ENCODE data around the gene CHAC1. TPM values are rescaled to one million over a fixed set of nuclear protein-coding genes. Genes with fewer than 3 reads are reported as not detected.

Gene CHAC1
- total RNA-seq, 2 experiments from 2014 or later = 40.4 to 55.6 TPM

DNA sequence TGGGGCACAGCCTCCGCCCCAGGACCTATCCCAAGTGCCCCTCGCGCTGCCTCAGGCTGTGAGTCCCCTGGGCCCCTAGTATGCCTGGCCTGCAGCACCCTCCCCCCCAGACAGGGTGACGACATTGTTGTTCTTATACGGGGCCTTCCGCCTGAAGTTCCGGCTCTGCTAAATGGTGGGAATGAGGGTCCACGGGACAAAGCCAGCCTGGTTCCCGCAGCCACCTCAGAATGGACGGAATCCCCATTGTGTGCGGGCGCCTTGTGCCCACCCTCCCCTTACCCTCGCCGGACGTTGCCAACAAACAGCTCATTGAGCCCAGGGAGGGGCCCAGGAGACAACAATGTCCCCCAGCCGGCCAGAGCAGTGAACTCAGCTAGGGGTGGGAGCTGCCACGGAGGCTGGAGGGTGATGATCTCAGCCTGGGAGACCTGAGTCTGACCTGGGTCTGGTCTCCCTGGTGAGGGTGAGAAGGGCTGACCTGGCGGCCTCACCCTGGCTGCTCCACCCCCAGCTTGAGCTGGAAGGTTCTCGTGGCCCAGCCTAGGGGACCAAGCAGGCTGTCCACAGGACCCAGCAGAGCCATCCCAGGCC, 34.4 kb upstream of the CHAC1 start:
- Histone ChIP-seq H3K4me1 (ENCODE audit: insufficient read depth, low read length, poor library complexity, severe bottlenecking) (no peaks in the 10 kb centered on the region), H3K4me3 (ENCODE audit: low read depth, low read length, poor library complexity, severe bottlenecking) (no peak overlapping the region), H3K9me2 (ENCODE audit: insufficient read depth, low read length) (no peaks in the 10 kb centered on the region), H3K27ac (ENCODE audit: low read depth, low read length, poor library complexity, severe bottlenecking) (no peak overlapping the region), H3K9me3 (ENCODE audit: low read length) (no peaks in the 10 kb centered on the region), H3K4me2 (ENCODE audit: low read length) (no peak overlapping the region), H3K79me2 (ENCODE audit: insufficient read depth, low read depth, low read length) (no peaks in the 10 kb centered on the region), H4K20me1 (ENCODE audit: insufficient read depth, low read length) (no peaks in the 10 kb centered on the region), H2AFZ (ENCODE audit: low read length) (no peak overlapping the region), H3K36me3 (ENCODE audit: insufficient read depth, low read length) (no peaks in the 10 kb centered on the region)
- intact Hi-C loops (cut with micrococcal nuclease; ENCODE audit: unreplicated experiment) = no loop called here
- DNase-seq (ENCODE audit: low spot score) = no peak
- POLR2A ChIA-PET = no interaction called here
- CTCF ChIA-PET (ENCODE audit: unreplicated experiment) = no interaction called here
- TF ChIP-seq, protein P1, sequence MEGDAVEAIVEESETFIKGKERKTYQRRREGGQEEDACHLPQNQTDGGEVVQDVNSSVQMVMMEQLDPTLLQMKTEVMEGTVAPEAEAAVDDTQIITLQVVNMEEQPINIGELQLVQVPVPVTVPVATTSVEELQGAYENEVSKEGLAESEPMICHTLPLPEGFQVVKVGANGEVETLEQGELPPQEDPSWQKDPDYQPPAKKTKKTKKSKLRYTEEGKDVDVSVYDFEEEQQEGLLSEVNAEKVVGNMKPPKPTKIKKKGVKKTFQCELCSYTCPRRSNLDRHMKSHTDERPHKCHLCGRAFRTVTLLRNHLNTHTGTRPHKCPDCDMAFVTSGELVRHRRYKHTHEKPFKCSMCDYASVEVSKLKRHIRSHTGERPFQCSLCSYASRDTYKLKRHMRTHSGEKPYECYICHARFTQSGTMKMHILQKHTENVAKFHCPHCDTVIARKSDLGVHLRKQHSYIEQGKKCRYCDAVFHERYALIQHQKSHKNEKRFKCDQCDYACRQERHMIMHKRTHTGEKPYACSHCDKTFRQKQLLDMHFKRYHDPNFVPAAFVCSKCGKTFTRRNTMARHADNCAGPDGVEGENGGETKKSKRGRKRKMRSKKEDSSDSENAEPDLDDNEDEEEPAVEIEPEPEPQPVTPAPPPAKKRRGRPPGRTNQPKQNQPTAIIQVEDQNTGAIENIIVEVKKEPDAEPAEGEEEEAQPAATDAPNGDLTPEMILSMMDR (conservative IDR thresholded peaks at IDR 0.05; ENCODE audit: low read length) = no peak
- TF ChIP-seq EZH2phosphoT487 (IDR thresholded peaks at IDR 0.05; ENCODE audit: borderline replicate concordance, low read depth, low read length) = no peak
- BruUV-seq (replicated peaks) = no TSS peak

DNA sequence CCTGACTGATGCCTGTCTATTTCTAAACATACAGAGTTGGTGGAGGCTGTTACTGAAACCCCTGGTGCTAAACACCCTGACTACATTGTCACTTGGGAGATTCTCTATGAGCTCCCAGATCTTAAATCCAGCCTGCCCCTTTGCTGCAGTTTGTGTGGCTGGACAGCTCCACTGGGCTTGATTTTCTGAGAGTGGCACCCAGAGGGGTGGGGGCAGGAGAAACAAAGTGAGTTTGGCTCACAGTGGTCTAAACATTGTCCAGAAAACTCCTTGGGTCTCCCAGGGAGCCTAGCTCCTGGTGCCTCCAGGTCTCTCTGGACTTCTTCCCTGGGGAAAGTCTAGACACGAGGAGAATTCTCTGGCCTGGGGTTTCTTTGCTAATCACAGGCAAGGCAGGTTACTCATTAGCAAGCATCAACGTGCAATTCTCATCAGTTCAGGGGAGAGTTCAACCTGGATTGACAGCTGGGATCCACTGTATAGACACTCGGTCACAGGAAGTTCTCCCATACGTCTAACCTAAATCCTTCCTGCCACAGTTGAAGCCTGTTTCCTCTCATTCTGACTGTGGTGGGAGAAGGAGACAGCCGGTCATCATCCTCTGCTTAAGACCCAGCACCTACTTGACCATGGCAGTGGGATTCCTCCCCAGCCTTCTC, 31.2 kb upstream of the CHAC1 start:
- no TSS peak for BruUV-seq (replicated peaks)
- POLR2A ChIA-PET = no interaction called here

DNA sequence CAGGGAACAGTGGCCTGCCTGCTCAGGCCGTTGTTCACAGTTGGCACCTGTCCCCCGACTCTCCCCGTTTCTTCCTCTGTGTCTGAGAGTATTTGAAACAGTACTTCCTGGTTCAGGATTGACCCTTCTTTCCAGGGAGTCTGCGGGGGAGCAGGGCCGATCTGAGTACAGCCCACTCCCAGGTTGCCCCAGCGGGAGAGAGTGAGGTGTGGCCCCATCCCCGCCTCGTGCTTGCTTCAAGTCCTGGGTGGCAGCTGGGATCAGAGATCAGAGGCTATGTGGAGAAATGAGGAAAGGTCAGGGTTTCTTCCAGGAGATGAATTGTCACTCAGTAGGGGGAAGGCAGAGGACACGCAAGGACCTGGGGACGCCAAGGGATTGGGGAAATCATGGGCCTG, 30.7 kb upstream of the CHAC1 start:
- Histone ChIP-seq H3K9me2 (ENCODE audit: insufficient read depth, low read length) (no peaks in the 10 kb centered on the region), H3K4me1 (ENCODE audit: insufficient read depth, low read length, poor library complexity, severe bottlenecking) (peaks cover under 1% of the 10 kb centered on the region), H3K4me3 (ENCODE audit: low read depth, low read length, poor library complexity, severe bottlenecking) (no peak overlapping the region), H3K36me3 (ENCODE audit: insufficient read depth, low read length) (no peaks in the 10 kb centered on the region), H3K4me2 (ENCODE audit: low read length) (no peak overlapping the region), H3K27ac (ENCODE audit: low read depth, low read length, poor library complexity, severe bottlenecking) (no peak overlapping the region), H4K20me1 (ENCODE audit: insufficient read depth, low read length) (no peaks in the 10 kb centered on the region), H3K79me2 (ENCODE audit: insufficient read depth, low read depth, low read length) (no peaks in the 10 kb centered on the region), H3K9me3 (ENCODE audit: low read length) (no peaks in the 10 kb centered on the region), H2AFZ (ENCODE audit: low read length) (no peak overlapping the region)
- intact Hi-C loops (cut with micrococcal nuclease; ENCODE audit: unreplicated experiment) = no loop called here
- ChIA-PET CTCF (ENCODE audit: unreplicated experiment) (no interaction called here), POLR2A (no interaction called here)
- TF ChIP-seq EZH2phosphoT487 (IDR thresholded peaks at IDR 0.05; ENCODE audit: borderline replicate concordance, low read depth, low read length) = no peak
- TF ChIP-seq, protein P1 (conservative IDR thresholded peaks at IDR 0.05; ENCODE audit: low read length) = no peak
- BruUV-seq (replicated peaks) = no TSS peak
- DNase-seq (ENCODE audit: low spot score) = no peak

More for the DNA sequence above, 31.2 kb upstream of the CHAC1 start:
- Histone ChIP-seq H3K36me3 (ENCODE audit: insufficient read depth, low read length) (no peaks in the 10 kb centered on the region), H3K79me2 (ENCODE audit: insufficient read depth, low read depth, low read length) (no peaks in the 10 kb centered on the region), H3K4me1 (ENCODE audit: insufficient read depth, low read length, poor library complexity, severe bottlenecking) (no peaks in the 10 kb centered on the region), H3K9me2 (ENCODE audit: insufficient read depth, low read length) (no peaks in the 10 kb centered on the region), H3K27ac (ENCODE audit: low read depth, low read length, poor library complexity, severe bottlenecking) (no peak overlapping the region), H2AFZ (ENCODE audit: low read length) (no peak overlapping the region), H4K20me1 (ENCODE audit: insufficient read depth, low read length) (no peaks in the 10 kb centered on the region), H3K4me2 (ENCODE audit: low read length) (no peak overlapping the region), H3K4me3 (ENCODE audit: low read depth, low read length, poor library complexity, severe bottlenecking) (no peak overlapping the region), H3K9me3 (ENCODE audit: low read length) (no peaks in the 10 kb centered on the region)
- no peak for TF ChIP-seq EZH2phosphoT487 (IDR thresholded peaks at IDR 0.05; ENCODE audit: borderline replicate concordance, low read depth, low read length)
- TF ChIP-seq, protein P1 (conservative IDR thresholded peaks at IDR 0.05; ENCODE audit: low read length) = no peak
- DNase-seq (ENCODE audit: low spot score) = no peak
- CTCF ChIA-PET (ENCODE audit: unreplicated experiment) = no interaction called here
- intact Hi-C loops (cut with micrococcal nuclease; ENCODE audit: unreplicated experiment) = no loop called here

Measured in OCI-LY7 (cell line).